Prostate gland (tissue), 2 donors: ENCODE data around the gene MAGI3.

Experiments used
- POLR2A ChIP-seq: fragments of 450-650 bp; IDR thresholded peaks from one replicate; pipeline ENCODE4 v1.6.1; 2016; ENCODE audit warnings: antibody characterized with exemption, mild to moderate bottlenecking
- POLR2AphosphoS5 ChIP-seq: sonication (generic); formaldehyde crosslinking; IDR thresholded peaks from one replicate; pipeline ENCODE4 v1.6.1; 2017; ENCODE audit warnings: antibody characterized with exemption
- TF ChIP-seq, protein P1 (sequence below), 4 experiments: fragments of 200-600 bp in 2 of 4; fragments of 450-650 bp in 2 of 4; sonication (generic) in 2 of 4; IDR thresholded peaks; 1 replicate in 3 of 4; 2 replicates in 1 of 4; pipeline ENCODE4 v1.5.1; 2016 to 2019; ENCODE audit warnings: antibody characterized with exemption in 4 of 4, mild to moderate bottlenecking in 2 of 4, moderate library complexity in 2 of 4

DNA sequence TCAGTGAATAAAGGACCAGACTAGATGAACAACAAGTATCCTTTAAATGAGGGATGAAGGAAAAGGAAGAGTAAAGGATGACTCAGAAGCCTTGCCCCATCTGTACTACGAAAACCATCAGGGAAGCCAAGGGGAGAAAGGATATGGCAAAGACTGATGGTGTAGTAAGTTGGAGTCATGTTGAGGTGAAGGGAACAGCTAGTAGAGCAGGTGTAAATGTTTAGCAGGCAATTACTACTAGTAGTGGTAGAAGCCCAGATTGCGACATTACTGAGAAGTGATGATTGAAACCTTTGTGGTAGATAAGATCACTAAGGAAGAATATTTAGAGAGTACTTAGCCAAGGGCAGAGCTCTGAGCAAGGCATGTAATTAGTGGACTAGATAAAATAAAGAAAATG is 285.0 kb downstream of the MAGI3 start:
- TF ChIP-seq, protein P1, sequence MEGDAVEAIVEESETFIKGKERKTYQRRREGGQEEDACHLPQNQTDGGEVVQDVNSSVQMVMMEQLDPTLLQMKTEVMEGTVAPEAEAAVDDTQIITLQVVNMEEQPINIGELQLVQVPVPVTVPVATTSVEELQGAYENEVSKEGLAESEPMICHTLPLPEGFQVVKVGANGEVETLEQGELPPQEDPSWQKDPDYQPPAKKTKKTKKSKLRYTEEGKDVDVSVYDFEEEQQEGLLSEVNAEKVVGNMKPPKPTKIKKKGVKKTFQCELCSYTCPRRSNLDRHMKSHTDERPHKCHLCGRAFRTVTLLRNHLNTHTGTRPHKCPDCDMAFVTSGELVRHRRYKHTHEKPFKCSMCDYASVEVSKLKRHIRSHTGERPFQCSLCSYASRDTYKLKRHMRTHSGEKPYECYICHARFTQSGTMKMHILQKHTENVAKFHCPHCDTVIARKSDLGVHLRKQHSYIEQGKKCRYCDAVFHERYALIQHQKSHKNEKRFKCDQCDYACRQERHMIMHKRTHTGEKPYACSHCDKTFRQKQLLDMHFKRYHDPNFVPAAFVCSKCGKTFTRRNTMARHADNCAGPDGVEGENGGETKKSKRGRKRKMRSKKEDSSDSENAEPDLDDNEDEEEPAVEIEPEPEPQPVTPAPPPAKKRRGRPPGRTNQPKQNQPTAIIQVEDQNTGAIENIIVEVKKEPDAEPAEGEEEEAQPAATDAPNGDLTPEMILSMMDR (IDR thresholded peaks at IDR 0.05) = no peak
- TF ChIP-seq POLR2AphosphoS5 (no peak), POLR2A (no peak)
